SK-N-SH (cell line): ENCODE data around the gene PTGIS. TPM values are rescaled to one million over a fixed set of nuclear protein-coding genes. Genes with fewer than 3 reads are reported as not detected.

Source experiments
- CTCF ChIA-PET: fragments of 300-600, 350-600 bp; formaldehyde crosslinking; extraction: SDS; loops from one replicate; lab custom pipeline; 2021; lab: Yijun Ruan, JAX
- POLR2A ChIA-PET: fragments of 350-600 bp; sonication (Branson Sonifier 250); formaldehyde crosslinking; extraction: SDS; loops from one replicate; lab custom pipeline; 2020; ENCODE audit warnings: antibody characterized with exemption, inconsistent platforms; lab: Yijun Ruan, JAX
- DNase-seq: peaks from one replicate; pipeline ENCODE4 v3.0.0; 2012
- H2AFZ ChIP-seq: fragments of 200-600 bp; sonication (generic); 2 replicates; pipeline ENCODE4 v1.8.1; 2016; ENCODE audit warnings: antibody characterized with exemption, mild to moderate bottlenecking, low read depth
- H3F3A ChIP-seq: fragments of 200-600 bp; sonication (generic); replicated peaks from 2 replicates; pipeline ENCODE3; 2016; ENCODE audit warnings: antibody characterized with exemption, mild to moderate bottlenecking; ENCODE audit not compliant: insufficient read depth
- H3K27ac ChIP-seq, 2 experiments: fragments of 200-500 bp in 1 of 2; fragments of 200-600 bp in 1 of 2; sonication (Bioruptor generic) in 1 of 2; sonication (generic), shearing (Covaris generic) in 1 of 2; 2 replicates each; pipeline versions ENCODE4 v1.5.1 to v1.6.1; 2014 to 2016; ENCODE audit warnings: low read depth in 2 of 2, inconsistent platforms in 1 of 2, low read length in 1 of 2, mild to moderate bottlenecking in 1 of 2, mixed read lengths in 1 of 2
- H3K27me3 ChIP-seq: fragments of 200-600 bp; sonication (generic), shearing (Covaris generic); 2 replicates; pipeline ENCODE4 v1.6.1; 2016; ENCODE audit warnings: mixed run types; ENCODE audit not compliant: insufficient read depth
- H3K36me3 ChIP-seq, 2 experiments: fragments of 200-500 bp in 1 of 2; fragments of 200-600 bp in 1 of 2; sonication (Bioruptor generic) in 1 of 2; sonication (generic) in 1 of 2; replicated peaks in 1 of 2; 2 replicates each; pipeline versions ENCODE3 to v1.5.1; 2014 to 2016; ENCODE audit warnings: low read length in 1 of 2, mild to moderate bottlenecking in 1 of 2; ENCODE audit not compliant: insufficient read depth in 2 of 2, control insufficient read depth in 1 of 2
- H3K4me1 ChIP-seq, 2 experiments: fragments of 200-500 bp in 1 of 2; fragments of 200-600 bp in 1 of 2; sonication (Bioruptor generic) in 1 of 2; sonication (generic), shearing (Covaris generic) in 1 of 2; 2 replicates each; pipeline versions ENCODE4 v1.5.1 to v1.6.1; 2014 to 2016; ENCODE audit warnings: low read depth in 1 of 2, low read length in 1 of 2, mixed run types in 1 of 2; ENCODE audit not compliant: insufficient read depth in 2 of 2, control insufficient read depth in 1 of 2
- H3K4me2 ChIP-seq: fragments of 200-600 bp; sonication (generic), shearing (Covaris generic); 2 replicates; pipeline ENCODE4 v1.6.1; 2017; ENCODE audit warnings: mixed run types
- H3K4me3 ChIP-seq, 2 experiments: fragments of 200-500 bp in 1 of 2; fragments of 200-600 bp in 1 of 2; sonication (Bioruptor generic) in 1 of 2; sonication (generic), shearing (Covaris generic) in 1 of 2; 2 replicates each; pipeline versions ENCODE4 v1.5.1 to v1.8.1; 2014 to 2016; ENCODE audit warnings: low read depth in 2 of 2, inconsistent platforms in 1 of 2, low read length in 1 of 2, mild to moderate bottlenecking in 1 of 2, mixed read lengths in 1 of 2, moderate library complexity in 1 of 2
- H3K79me2 ChIP-seq: fragments of 200-600 bp; sonication (generic); 2 replicates; pipeline ENCODE4 v1.8.1; 2017; ENCODE audit warnings: mild to moderate bottlenecking; ENCODE audit not compliant: insufficient read depth
- H3K9ac ChIP-seq: fragments of 200-600 bp; sonication (generic); 2 replicates; pipeline ENCODE4 v1.6.1; 2017; ENCODE audit warnings: mixed run types
- H3K9me2 ChIP-seq: fragments of 200-600 bp; sonication (generic); 2 replicates; pipeline ENCODE4 v1.6.1; 2017; ENCODE audit warnings: mixed run types
- H3K9me3 ChIP-seq: fragments of 200-600 bp; sonication (generic); 2 replicates; pipeline ENCODE4 v1.6.1; 2017; ENCODE audit warnings: mixed run types, mild to moderate bottlenecking, moderate library complexity
- H4K20me1 ChIP-seq: fragments of 200-600 bp; sonication (generic); 2 replicates; pipeline ENCODE4 v1.6.1; 2017; ENCODE audit warnings: mild to moderate bottlenecking, mixed run types; ENCODE audit not compliant: insufficient read depth
- CTCF ChIP-seq: fragments of 200-600 bp; sonication (generic); IDR thresholded peaks from 2 replicates; pipeline ENCODE4 v1.6.1; 2017; ENCODE audit warnings: antibody characterized with exemption, mild to moderate bottlenecking, moderate library complexity
- ELF1 ChIP-seq: IDR thresholded peaks from 2 replicates; pipeline ENCODE4 v1.4.0; 2012
- EZH2phosphoT487 ChIP-seq: fragments of 200-600 bp; sonication (generic); IDR thresholded peaks from 2 replicates; pipeline ENCODE4 v1.6.1; 2017; ENCODE audit warnings: low read depth, mixed run types, mild to moderate bottlenecking, antibody characterized with exemption, moderate library complexity, borderline replicate concordance
- FOSL2 ChIP-seq: IDR thresholded peaks from 2 replicates; pipeline ENCODE4 v1.4.0; 2012; ENCODE audit warnings: low read depth, mild to moderate bottlenecking, moderate library complexity, borderline replicate concordance
- FOXJ3 ChIP-seq: sonication (generic); formaldehyde crosslinking; IDR thresholded peaks from 2 replicates; pipeline ENCODE4 v1.5.1; 2020; ENCODE audit warnings: mild to moderate bottlenecking, missing genetic modification reagents
- FOXM1 ChIP-seq: IDR thresholded peaks from 2 replicates; pipeline ENCODE4 v1.4.0; 2012; ENCODE audit warnings: low read depth, mild to moderate bottlenecking
- GABPA ChIP-seq: IDR thresholded peaks from 2 replicates; pipeline ENCODE4 v1.4.0; 2012; ENCODE audit warnings: low read depth, mild to moderate bottlenecking
- JUND ChIP-seq: IDR thresholded peaks from 2 replicates; pipeline ENCODE4 v1.4.0; 2012
- NRF1 ChIP-seq: IDR thresholded peaks from 2 replicates; pipeline ENCODE4 v1.6.1; 2012; ENCODE audit warnings: low read depth, mild to moderate bottlenecking, low read length
- POLR2AphosphoS5 ChIP-seq: IDR thresholded peaks from 2 replicates; pipeline ENCODE4 v1.6.1; 2012; ENCODE audit warnings: low read depth, low read length
- SIN3A ChIP-seq: IDR thresholded peaks from 2 replicates; pipeline ENCODE4 v1.6.1; 2012; ENCODE audit warnings: low read depth, mild to moderate bottlenecking, low read length, moderate library complexity, borderline replicate concordance
- SMC3 ChIP-seq: IDR thresholded peaks from 2 replicates; pipeline ENCODE4 v1.6.1; 2012; ENCODE audit warnings: low read depth, low read length, improper control_type of control experiment
- TCF12 ChIP-seq: IDR thresholded peaks from 2 replicates; pipeline ENCODE4 v1.4.0; 2012
- TEAD4 ChIP-seq: IDR thresholded peaks from 2 replicates; pipeline ENCODE4 v1.4.0; 2012; ENCODE audit warnings: mild to moderate bottlenecking, borderline replicate concordance; ENCODE audit not compliant: insufficient read depth
- USF1 ChIP-seq: IDR thresholded peaks from 2 replicates; pipeline ENCODE4 v1.4.0; 2012; ENCODE audit warnings: low read depth, borderline replicate concordance
- YY1 ChIP-seq: IDR thresholded peaks from 2 replicates; pipeline ENCODE4 v1.4.0; 2012; ENCODE audit warnings: low read depth, mild to moderate bottlenecking
- WGBS: methylation state at CpG from one replicate; pipeline ENCODE4 v1.1.6; 2017; ENCODE audit warnings: low lambda C conversion rate; 5-methylcytosine and 5-hydroxymethylcytosine counted together
- polyA plus RNA-seq, 3 experiments: library from polyadenylated mRNA; depleted of rRNA; stranded (reverse); fragments of >200 nt; gene quantifications; 2 replicates each; pipeline ENCODE4 v1.2.3, GENCODE V29; 2012
- TF ChIP-seq, protein P1 (sequence below): IDR thresholded peaks from 2 replicates; pipeline ENCODE4 v1.4.0; 2012; ENCODE audit warnings: low read depth, borderline replicate concordance

PTGIS gene
- polyA plus RNA-seq, 1 of the 3 experiments (the other 2 are of a cell fraction) = 1.0 TPM

DNA sequence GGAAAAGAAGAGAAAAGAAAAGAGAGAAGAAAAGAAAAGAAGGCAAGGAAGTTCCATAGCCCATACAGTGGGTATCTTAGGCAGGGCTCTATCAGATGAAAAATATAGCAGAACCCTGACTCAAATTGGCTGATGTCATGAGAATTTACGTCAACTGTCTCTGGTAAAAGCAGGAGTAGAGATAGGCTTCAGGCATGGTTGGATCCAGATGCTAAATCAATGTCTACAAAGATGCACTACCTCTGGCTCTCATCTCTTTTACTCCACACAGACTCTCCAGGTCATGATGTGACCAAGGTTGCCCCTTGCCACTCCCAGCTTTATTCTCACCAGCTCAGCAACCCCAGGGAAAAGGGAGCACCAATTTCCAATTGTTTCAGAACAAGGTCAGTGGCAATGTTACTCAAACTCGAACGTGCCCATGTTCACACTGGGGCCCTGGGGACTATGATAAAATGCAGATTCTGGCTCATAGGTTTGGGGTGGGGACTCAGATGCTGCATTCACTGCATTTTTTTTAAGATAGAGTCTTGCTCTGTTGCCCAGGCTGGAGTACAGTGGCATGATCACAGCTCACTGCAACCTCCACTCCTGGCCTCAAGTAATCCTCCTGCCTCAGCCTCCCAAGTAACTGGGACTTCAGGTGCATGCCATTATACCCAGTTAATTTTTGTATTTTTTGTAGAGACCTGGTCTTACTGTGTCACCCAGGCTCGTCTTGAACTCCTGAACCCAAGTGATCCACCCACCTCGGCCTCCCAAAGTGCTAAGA is 33.4 kb upstream of the PTGIS start:
- no peaks in the 10 kb centered on the region for H3K27me3 ChIP-seq

More for the DNA sequence above, 33.4 kb upstream of the PTGIS start:
- H2AFZ ChIP-seq = no peak overlapping the region
- POLR2A ChIA-PET = no interaction called here
- no peaks in the 10 kb centered on the region for H3K36me3 ChIP-seq
- H3F3A ChIP-seq = no peaks in the 10 kb centered on the region
- TF ChIP-seq FOSL2 (no peak), JUND (no peak), FOXM1 (no peak), YY1 (no peak), USF1 (no peak), TCF12 (no peak), ELF1 (no peak), CTCF (no peak), SIN3A (no peak), POLR2AphosphoS5 (no peak), GABPA (no peak), SMC3 (no peak), NRF1 (no peak), FOXJ3 (no peak), TEAD4 (no peak), EZH2phosphoT487 (no peak)
- TF ChIP-seq, protein P1, sequence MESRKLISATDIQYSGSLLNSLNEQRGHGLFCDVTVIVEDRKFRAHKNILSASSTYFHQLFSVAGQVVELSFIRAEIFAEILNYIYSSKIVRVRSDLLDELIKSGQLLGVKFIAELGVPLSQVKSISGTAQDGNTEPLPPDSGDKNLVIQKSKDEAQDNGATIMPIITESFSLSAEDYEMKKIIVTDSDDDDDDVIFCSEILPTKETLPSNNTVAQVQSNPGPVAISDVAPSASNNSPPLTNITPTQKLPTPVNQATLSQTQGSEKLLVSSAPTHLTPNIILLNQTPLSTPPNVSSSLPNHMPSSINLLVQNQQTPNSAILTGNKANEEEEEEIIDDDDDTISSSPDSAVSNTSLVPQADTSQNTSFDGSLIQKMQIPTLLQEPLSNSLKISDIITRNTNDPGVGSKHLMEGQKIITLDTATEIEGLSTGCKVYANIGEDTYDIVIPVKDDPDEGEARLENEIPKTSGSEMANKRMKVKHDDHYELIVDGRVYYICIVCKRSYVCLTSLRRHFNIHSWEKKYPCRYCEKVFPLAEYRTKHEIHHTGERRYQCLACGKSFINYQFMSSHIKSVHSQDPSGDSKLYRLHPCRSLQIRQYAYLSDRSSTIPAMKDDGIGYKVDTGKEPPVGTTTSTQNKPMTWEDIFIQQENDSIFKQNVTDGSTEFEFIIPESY = no peak
- no peaks in the 10 kb centered on the region for H3K9me3 ChIP-seq
- no peak overlapping the region for H3K4me3 ChIP-seq
- DNase-seq = no peak
- CTCF ChIA-PET = interaction anchor here (1.6 to 18.3 kb wide), 2 partner anchors 56 to 267 kb away, joined by 6 to 556 read pairs; no protein-coding TSS in a partner anchor
- peaks cover under 1 to 6% of the 10 kb centered on the region in 2 experiments; a peak in 1 of 4 replicates for H3K4me1 ChIP-seq
- no peak overlapping the region for H3K9ac ChIP-seq
- no peaks in the 10 kb centered on the region for H3K9me2 ChIP-seq
- no peak overlapping the region for H3K27ac ChIP-seq
- WGBS = 85% methylated on average over 5 of the region's 5 CpGs
- H3K79me2 ChIP-seq = no peaks in the 10 kb centered on the region
- no peaks in the 10 kb centered on the region for H4K20me1 ChIP-seq
- H3K4me2 ChIP-seq = no peak overlapping the region
